Measurements from ENCODE around the gene KLHL10. TPM values are rescaled to one million over a fixed set of nuclear protein-coding genes. Genes with fewer than 3 reads are reported as not detected.
"Not testable (repeated sequence)": the region's sequence is repeated elsewhere in the genome, so short reads cannot be mapped to it uniquely, and the experiment has no call there.

Gene KLHL10
- total and polyA plus RNA-seq, 2 experiments from 2014 or later, result 0.13 to 0.42 TPM

DNA sequence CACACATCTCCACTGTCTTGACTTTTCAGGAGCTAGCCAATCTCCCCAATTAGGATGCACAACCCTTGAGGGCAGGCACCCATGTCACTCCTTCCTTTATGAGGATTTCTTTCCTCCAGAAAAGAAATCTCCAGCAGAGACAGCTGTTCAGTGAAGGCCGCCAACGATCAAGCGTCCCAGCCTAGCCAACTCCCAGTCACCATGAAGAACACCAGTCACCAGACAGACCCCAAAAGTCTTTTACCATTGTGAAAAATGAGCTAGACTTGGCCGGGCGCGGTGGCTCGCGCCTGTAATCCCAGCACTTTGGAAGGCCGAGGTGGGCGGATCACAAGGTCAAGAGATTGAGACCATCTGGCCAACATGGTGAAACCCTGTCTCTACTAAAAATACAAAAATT lies 7.7 kb upstream of the KLHL10 start:
- not testable (repeated sequence) for H3K27ac ChIP-seq (ENCODE audit: low read depth); H3K9me3 Mint-ChIP-seq; H3K4me1 Mint-ChIP-seq; H3K27me3 Mint-ChIP-seq (ENCODE audit: insufficient read depth, low read depth, poor library complexity); H3K27ac Mint-ChIP-seq; H3K9me2 ChIP-seq (ENCODE audit: insufficient read depth); H3K4me1 ChIP-seq (ENCODE audit: insufficient read depth); H3K4me2 ChIP-seq; H3K79me2 ChIP-seq (replicated peaks; ENCODE audit: insufficient read depth); H3F3A ChIP-seq (replicated peaks; ENCODE audit: low read depth); DNase-seq (ENCODE audit: low spot score); H3K27me3 ChIP-seq (ENCODE audit: insufficient read depth); H4K20me1 ChIP-seq (replicated peaks; ENCODE audit: insufficient read depth); H3K4me3 ChIP-seq; ATAC-seq; H2AFZ ChIP-seq; H3K36me3 ChIP-seq (ENCODE audit: insufficient read depth); H3K4me3 Mint-ChIP-seq
- peaks cover 64% of the 10 kb centered on the region for H3K36me3 Mint-ChIP-seq (ENCODE audit: low read depth)

DNA sequence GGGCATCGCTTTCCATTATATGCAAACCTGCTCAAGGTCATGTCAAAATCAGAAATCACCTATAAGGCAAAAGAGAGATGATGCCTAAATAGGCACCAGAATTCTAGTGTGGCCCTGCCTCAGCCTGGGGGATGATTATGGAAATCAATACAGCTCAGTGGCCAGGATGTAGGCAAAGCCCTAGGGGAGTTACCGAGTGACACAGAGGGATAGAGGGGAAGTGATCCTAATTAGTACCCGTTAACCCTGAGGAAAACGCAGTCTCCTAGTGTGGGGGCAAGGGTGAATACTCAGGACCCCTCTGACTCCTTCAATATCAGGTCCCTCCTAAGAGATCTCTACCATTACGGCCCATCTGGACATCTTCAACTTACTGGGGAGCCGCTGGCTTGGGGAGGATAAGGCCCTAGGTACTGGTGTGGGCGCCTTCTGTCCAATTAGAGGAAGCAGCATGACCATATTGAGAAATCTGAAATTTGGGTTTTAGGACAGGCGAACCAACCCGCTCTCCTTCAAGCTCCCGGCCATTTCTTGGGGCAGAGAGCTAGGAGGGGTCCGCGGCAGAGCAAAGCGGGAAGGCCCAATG lies 2.3 kb upstream of the KLHL10 start:
- DNase-seq (ENCODE audit: low spot score) (no peak), ATAC-seq (peak; percentile 32)
- Histone ChIP-seq H3K27ac (ENCODE audit: low read depth) (no peak overlapping the region), H3F3A (replicated peaks; ENCODE audit: low read depth) (no peaks in the 10 kb centered on the region; the same call in 1 of the 2 replicates), H3K9me2 (ENCODE audit: insufficient read depth) (no peaks in the 10 kb centered on the region), H3K79me2 (replicated peaks; ENCODE audit: insufficient read depth) (peaks cover 12% of the 10 kb centered on the region), H3K4me2 (peak overlapping the region; percentile 90), H2AFZ (peak overlapping the region; percentile 92), H3K4me3 (peak overlapping the region; percentile 94), H3K27me3 (ENCODE audit: insufficient read depth) (peaks cover 5% of the 10 kb centered on the region; the same call in 1 of the 2 replicates), H3K4me1 (ENCODE audit: insufficient read depth) (peaks cover 7% of the 10 kb centered on the region), H3K36me3 (ENCODE audit: insufficient read depth) (no peaks in the 10 kb centered on the region; the same call in 1 of the 2 replicates), H4K20me1 (replicated peaks; ENCODE audit: insufficient read depth) (peaks cover 9% of the 10 kb centered on the region; the same call in 1 of the 2 replicates)
- no peak overlapping the region for H3K27ac Mint-ChIP-seq
- H3K27me3 Mint-ChIP-seq (ENCODE audit: insufficient read depth, low read depth, poor library complexity), result peaks cover 6% of the 10 kb centered on the region
- TF ChIP-seq, protein P1, sequence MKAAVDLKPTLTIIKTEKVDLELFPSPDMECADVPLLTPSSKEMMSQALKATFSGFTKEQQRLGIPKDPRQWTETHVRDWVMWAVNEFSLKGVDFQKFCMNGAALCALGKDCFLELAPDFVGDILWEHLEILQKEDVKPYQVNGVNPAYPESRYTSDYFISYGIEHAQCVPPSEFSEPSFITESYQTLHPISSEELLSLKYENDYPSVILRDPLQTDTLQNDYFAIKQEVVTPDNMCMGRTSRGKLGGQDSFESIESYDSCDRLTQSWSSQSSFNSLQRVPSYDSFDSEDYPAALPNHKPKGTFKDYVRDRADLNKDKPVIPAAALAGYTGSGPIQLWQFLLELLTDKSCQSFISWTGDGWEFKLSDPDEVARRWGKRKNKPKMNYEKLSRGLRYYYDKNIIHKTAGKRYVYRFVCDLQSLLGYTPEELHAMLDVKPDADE (IDR thresholded peaks at IDR 0.05), result no peak
- TF ChIP-seq EZH2 (IDR thresholded peaks at IDR 0.05; ENCODE audit: low read depth, unreplicated experiment) (no peak), ZNF114 (CRISPR knock-in tag; IDR thresholded peaks at IDR 0.05) (no peak), CREB1 (CRISPR knock-in tag; IDR thresholded peaks at IDR 0.05; ENCODE audit: low read depth) (no peak), ZNF331 (CRISPR knock-in tag; IDR thresholded peaks at IDR 0.05; ENCODE audit: low read depth) (no peak)
- TF ChIP-seq, protein P2, sequence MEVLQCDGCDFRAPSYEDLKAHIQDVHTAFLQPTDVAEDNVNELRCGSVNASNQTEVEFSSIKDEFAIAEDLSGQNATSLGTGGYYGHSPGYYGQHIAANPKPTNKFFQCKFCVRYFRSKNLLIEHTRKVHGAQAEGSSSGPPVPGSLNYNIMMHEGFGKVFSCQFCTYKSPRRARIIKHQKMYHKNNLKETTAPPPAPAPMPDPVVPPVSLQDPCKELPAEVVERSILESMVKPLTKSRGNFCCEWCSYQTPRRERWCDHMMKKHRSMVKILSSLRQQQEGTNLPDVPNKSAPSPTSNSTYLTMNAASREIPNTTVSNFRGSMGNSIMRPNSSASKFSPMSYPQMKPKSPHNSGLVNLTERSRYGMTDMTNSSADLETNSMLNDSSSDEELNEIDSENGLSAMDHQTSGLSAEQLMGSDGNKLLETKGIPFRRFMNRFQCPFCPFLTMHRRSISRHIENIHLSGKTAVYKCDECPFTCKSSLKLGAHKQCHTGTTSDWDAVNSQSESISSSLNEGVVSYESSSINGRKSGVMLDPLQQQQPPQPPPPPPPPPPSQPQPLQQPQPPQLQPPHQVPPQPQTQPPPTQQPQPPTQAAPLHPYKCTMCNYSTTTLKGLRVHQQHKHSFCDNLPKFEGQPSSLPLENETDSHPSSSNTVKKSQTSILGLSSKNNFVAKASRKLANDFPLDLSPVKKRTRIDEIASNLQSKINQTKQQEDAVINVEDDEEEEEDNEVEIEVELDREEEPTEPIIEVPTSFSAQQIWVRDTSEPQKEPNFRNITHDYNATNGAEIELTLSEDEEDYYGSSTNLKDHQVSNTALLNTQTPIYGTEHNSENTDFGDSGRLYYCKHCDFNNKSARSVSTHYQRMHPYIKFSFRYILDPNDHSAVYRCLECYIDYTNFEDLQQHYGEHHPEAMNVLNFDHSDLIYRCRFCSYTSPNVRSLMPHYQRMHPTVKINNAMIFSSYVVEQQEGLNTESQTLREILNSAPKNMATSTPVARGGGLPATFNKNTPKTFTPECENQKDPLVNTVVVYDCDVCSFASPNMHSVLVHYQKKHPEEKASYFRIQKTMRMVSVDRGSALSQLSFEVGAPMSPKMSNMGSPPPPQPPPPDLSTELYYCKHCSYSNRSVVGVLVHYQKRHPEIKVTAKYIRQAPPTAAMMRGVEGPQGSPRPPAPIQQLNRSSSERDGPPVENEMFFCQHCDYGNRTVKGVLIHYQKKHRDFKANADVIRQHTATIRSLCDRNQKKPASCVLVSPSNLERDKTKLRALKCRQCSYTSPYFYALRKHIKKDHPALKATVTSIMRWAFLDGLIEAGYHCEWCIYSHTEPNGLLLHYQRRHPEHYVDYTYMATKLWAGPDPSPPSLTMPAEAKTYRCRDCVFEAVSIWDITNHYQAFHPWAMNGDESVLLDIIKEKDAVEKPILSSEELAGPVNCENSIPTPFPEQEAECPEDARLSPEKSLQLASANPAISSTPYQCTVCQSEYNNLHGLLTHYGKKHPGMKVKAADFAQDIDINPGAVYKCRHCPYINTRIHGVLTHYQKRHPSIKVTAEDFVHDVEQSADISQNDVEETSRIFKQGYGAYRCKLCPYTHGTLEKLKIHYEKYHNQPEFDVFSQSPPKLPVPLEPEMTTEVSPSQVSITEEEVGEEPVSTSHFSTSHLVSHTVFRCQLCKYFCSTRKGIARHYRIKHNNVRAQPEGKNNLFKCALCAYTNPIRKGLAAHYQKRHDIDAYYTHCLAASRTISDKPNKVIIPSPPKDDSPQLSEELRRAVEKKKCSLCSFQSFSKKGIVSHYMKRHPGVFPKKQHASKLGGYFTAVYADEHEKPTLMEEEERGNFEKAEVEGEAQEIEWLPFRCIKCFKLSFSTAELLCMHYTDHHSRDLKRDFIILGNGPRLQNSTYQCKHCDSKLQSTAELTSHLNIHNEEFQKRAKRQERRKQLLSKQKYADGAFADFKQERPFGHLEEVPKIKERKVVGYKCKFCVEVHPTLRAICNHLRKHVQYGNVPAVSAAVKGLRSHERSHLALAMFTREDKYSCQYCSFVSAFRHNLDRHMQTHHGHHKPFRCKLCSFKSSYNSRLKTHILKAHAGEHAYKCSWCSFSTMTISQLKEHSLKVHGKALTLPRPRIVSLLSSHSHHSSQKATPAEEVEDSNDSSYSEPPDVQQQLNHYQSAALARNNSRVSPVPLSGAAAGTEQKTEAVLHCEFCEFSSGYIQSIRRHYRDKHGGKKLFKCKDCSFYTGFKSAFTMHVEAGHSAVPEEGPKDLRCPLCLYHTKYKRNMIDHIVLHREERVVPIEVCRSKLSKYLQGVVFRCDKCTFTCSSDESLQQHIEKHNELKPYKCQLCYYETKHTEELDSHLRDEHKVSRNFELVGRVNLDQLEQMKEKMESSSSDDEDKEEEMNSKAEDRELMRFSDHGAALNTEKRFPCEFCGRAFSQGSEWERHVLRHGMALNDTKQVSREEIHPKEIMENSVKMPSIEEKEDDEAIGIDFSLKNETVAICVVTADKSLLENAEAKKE (CRISPR knock-in tag; IDR thresholded peaks at IDR 0.05), result no peak
- H3K9me3 Mint-ChIP-seq, result no peaks in the 10 kb centered on the region
- H3K4me3 Mint-ChIP-seq, result peak overlapping the region; percentile 89
- H3K4me1 Mint-ChIP-seq, result peaks cover 7% of the 10 kb centered on the region; the same call in 2 of the 3 replicates
- peaks cover 22% of the 10 kb centered on the region for H3K36me3 Mint-ChIP-seq (ENCODE audit: low read depth)

All from GM23338 (cell line).